ENCODE results near the gene RIPOR3.

RIPOR3 gene

GRCh38 chr20:50726955-50727791 lies 35.8 kb upstream of the RIPOR3 start:
- no peak for TF ChIP-seq CTCF (IDR thresholded peaks at IDR 0.05; ENCODE audit: extremely low read depth, missing control alignments)
- no peak for DNase-seq (ENCODE audit: low spot score)

GRCh38 chr20:50725724-50726005 lies 34.3 kb upstream of the RIPOR3 start:
- TF ChIP-seq CTCF (IDR thresholded peaks at IDR 0.05; ENCODE audit: extremely low read depth, missing control alignments) = no peak
- DNase-seq (ENCODE audit: low spot score) = no peak

- DNase-seq (ENCODE audit: low spot score) = peak; percentile 19
- TF ChIP-seq CTCF (IDR thresholded peaks at IDR 0.05; ENCODE audit: extremely low read depth, missing control alignments) = no peak
Measured at GRCh38 chr20:50724851-50725723, 33.7 kb upstream of the RIPOR3 start.

GRCh38 chr20:50724112-50724725 lies 32.9 kb upstream of the RIPOR3 start:
- no peak for TF ChIP-seq CTCF (IDR thresholded peaks at IDR 0.05; ENCODE audit: extremely low read depth, missing control alignments)

GRCh38 chr20:50723672-50724071 lies 32.3 kb upstream of the RIPOR3 start:
- DNase-seq (ENCODE audit: low spot score) = no peak
- no peak for TF ChIP-seq CTCF (IDR thresholded peaks at IDR 0.05; ENCODE audit: extremely low read depth, missing control alignments)

More at GRCh38 chr20:50724112-50724725, 32.9 kb upstream of the RIPOR3 start:
- DNase-seq (ENCODE audit: low spot score) = no peak

- no peak for DNase-seq (ENCODE audit: low spot score)
- TF ChIP-seq CTCF (IDR thresholded peaks at IDR 0.05; ENCODE audit: extremely low read depth, missing control alignments) = no peak
Measured at GRCh38 chr20:50722424-50723155, 31.2 kb upstream of the RIPOR3 start.

All from GM20000 (cell line).